Measurements from ENCODE around the gene WDR53. TPM values are rescaled to one million over a fixed set of nuclear protein-coding genes. Genes with fewer than 3 reads are reported as not detected.

WDR53 gene
- total and polyA plus RNA-seq, 9 of the 15 experiments (the other 6 are each of a cell fraction or from before 2014, with no cell fraction given) = 13.0 to 34.5 (median 20.9) TPM

- TF ChIP-seq ZBTB33 (CRISPR knock-in tag; IDR thresholded peaks at IDR 0.05) (no peak), KLF13 (tag; IDR thresholded peaks at IDR 0.05; ENCODE audit: borderline replicate concordance, low read depth) (no peak), KAT8 (IDR thresholded peaks at IDR 0.05; ENCODE audit: low read depth) (no peak), EGR1 (conservative IDR thresholded peaks at IDR 0.05) (no peak), ZNF444 (CRISPR knock-in tag; IDR thresholded peaks at IDR 0.05) (no peak), CBFA2T2 (conservative IDR thresholded peaks at IDR 0.05) (no peak), RBM25 (IDR thresholded peaks at IDR 0.05; ENCODE audit: low read depth, low read length, severe bottlenecking) (no peak), ZMIZ1 (IDR thresholded peaks at IDR 0.05; ENCODE audit: low read depth in 2 of 2, low read length in 2 of 2) (no peak; a peak in 1 of 4 replicates), ZBTB5 (IDR thresholded peaks at IDR 0.05) (no peak), YY1 (IDR thresholded peaks at IDR 0.05; ENCODE audit: borderline replicate concordance in 1 of 3, control insufficient read depth in 1 of 3, extremely low read depth in 1 of 3, insufficient read depth in 3 of 3, insufficient read length in 1 of 3, insufficient replicate concordance in 2 of 3, low read depth in 1 of 3, low read length in 2 of 3) (peak in 1 of 3 experiments; percentile 19), PTRF (tag; IDR thresholded peaks at IDR 0.05) (no peak), ZBTB11 (CRISPR knock-in tag; IDR thresholded peaks at IDR 0.05) (no peak)
Observed at GRCh38 chr3:196611761-196612483, 43.6 kb upstream of the WDR53 start (continued).
